ENCODE results near the gene PGGHG. TPM values are rescaled to one million over a fixed set of nuclear protein-coding genes. Genes with fewer than 3 reads are reported as not detected.
"Not testable (repeated sequence)": the region's sequence is repeated elsewhere in the genome, so short reads cannot be mapped to it uniquely, and the experiment has no call there.

Gene PGGHG
- total RNA-seq, 1 experiment from 2014 or later: 20.4 TPM

DNA sequence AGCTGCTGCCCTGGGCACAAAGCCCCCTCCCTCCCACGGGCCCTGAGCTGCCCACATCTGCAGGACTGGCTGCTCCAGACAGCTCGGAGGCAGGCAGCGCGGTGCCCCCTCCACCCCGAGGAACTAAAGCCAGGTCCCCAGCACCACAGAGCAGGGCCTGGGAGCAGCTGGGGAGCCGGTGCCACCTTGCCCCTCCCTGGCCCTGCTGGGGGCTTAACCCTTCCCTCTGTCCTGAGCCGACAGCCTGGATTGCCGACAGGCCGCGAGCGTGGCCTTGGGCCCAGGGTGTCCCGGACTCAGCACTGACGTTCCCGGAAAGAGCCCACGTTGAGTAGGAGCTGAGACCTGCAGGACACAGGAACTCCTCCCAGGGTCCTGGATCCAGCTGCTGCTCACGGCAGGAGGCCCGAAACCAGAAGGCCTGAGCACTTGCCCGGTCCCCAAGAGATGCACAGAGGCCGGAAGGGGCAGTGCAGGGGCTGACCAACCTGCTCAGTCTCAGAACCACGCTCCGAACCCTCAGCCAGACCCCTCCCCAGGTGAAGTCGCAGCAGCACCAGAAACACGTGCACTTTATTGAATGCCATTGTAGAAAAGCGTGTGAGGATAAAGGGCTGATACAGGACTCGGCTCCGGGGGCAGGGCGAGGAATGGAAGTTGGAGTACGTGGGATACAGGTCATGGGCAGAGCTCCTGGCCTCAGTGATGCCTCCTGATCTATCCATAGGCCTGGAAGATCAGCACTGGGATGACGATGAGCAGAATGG is 30.4 kb downstream of the PGGHG start:
- in situ Hi-C loops (cut with HindIII; ENCODE audit: low sequenced_read_pairs); DNase-seq (ENCODE audit: low spot score): not testable (repeated sequence)

DNA sequence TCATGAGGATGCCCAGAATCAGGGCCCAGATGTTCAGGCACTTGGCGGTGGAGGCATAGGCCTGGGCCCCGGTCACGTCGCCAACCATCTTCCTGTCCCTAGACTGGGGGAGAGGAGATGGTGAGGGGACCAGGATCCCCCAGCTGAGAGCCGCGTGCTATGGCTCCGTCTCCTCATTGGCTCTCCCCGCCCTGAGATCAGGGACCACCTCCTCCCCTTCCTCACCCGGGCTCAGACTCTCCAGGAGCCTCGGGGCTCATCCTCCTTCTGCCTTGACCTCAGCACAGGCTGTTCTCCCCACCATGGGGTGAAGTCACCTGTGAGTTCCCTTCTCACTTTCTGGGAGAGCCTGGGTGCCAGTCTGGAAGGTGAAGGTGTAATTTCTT is 31.0 kb downstream of the PGGHG start:
- in situ Hi-C loops (cut with HindIII; ENCODE audit: low sequenced_read_pairs); DNase-seq (ENCODE audit: low spot score): not testable (repeated sequence)

DNA sequence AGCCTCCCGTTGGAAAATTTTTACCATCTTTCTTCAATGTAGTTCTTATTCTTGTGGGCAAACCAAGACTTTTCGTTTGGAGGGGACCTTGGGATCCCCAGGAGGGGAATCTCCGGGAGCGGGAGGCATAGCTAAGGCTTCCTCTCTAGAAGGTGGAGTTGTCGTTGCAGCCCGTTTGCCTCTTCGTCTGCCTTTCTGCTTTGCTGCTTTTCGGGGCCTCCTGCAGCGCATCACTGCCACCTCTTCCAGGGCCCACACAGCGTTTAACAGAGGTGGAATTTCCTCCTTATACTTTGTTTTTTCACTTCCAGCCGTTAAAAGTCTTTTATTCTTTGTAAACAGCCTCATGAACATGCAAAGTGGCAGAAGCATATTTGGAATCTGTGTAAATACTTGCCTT is 35.2 kb downstream of the PGGHG start:
- in situ Hi-C loops (cut with HindIII; ENCODE audit: low sequenced_read_pairs): no loop called here
- DNase-seq (ENCODE audit: low spot score): no peak

DNA sequence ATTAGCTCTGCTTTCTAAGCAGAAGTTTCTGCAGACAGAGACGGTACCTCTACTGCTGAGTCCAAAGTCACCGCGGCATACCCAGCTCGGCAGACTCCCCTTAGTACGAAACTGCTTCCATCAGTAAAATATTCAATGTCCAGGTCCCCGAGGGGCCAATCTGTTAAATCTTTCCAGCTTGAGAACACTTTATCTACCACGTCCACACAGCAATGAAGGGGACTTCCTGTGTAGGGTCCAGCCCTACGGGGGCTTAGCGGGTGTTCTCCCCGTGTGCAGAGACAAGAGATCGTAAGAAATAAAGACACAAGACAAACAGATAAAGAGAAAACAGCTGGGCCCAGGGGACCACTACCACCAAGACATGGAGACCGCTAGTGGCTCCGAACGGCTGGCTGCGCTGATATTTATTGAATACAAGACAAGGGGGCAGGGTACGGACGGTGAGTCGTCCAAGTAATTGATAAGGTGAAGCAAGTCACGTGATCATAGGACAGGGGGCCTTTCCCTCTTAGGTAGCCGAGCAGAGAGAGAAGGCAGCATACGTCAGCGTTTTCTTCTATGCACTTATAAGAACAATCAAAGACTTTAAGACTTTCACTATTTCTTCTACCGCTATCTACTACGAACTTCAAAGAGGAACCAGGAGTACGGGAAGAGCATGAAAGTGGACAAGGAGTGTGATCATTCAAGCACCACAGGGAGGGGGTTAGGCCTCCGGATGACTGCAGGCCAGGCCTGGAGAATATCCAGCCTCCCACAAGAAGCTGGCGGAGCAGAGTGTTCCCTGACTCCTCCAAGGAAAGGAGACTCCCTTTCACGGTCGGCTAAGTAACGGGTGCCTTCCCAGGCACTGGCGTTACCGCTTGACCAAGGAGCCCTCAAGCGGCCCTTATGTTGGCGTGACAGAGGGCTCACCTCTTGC is 35.9 kb downstream of the PGGHG start:
- DNase-seq (ENCODE audit: low spot score); in situ Hi-C loops (cut with HindIII; ENCODE audit: low sequenced_read_pairs): not testable (repeated sequence)

DNA sequence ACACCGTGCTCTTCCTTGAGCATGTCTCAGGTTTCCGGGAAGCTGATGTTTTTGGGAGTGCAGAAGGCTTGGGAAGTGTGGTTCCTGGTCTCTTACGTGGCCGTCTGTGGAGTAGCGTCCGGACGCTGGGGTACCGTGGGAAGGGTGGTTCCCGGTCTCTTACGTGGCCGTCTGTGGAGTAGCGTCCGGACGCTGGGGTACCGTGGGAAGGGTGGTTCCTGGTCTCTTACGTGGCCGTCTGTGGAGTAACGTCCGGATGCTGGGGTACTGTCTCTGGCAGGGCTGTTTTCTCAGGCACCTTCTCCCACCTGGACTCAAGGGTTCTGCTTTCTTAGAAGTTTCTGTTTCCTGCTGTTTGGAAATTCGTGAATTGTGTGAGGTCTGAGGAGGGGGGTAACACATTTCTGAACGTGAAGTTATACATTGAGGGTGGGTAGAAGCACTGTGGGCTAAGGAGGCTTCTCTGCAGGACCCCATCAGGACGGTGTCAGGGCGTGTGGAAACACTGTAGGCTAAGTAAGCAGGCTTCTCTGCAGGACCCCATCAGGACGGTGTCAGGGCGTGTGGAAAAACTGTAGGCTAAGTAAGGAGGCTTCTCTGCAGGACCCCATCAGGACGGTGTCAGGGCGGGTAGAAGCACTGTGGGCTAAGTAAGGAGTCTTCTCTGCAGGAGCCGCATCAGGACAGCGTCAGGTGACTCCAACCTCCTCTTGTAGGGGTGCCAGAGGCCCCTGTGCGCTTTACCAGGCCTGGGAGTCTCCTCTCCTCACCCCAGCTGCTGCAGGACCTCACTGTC is 37.1 kb downstream of the PGGHG start:
- no peak for DNase-seq (ENCODE audit: low spot score)

DNA sequence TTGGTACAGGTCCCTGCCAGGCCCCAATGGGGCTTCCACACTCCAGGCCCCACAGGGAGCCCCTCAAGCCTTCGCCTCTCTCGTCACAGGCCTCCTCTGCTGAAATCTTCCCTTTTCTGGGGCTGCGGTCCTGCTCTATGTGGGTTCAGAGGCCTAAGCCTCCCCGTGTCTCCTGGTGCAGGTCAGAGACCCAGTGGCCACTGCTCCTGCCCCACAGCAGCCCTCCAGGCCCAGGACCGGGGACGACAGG is 37.6 kb downstream of the PGGHG start:
- in situ Hi-C loops (cut with HindIII; ENCODE audit: low sequenced_read_pairs): no loop called here
- no peak for DNase-seq (ENCODE audit: low spot score)

More for the DNA sequence above, 37.1 kb downstream of the PGGHG start:
- in situ Hi-C loops (cut with HindIII; ENCODE audit: low sequenced_read_pairs): no loop called here

DNA sequence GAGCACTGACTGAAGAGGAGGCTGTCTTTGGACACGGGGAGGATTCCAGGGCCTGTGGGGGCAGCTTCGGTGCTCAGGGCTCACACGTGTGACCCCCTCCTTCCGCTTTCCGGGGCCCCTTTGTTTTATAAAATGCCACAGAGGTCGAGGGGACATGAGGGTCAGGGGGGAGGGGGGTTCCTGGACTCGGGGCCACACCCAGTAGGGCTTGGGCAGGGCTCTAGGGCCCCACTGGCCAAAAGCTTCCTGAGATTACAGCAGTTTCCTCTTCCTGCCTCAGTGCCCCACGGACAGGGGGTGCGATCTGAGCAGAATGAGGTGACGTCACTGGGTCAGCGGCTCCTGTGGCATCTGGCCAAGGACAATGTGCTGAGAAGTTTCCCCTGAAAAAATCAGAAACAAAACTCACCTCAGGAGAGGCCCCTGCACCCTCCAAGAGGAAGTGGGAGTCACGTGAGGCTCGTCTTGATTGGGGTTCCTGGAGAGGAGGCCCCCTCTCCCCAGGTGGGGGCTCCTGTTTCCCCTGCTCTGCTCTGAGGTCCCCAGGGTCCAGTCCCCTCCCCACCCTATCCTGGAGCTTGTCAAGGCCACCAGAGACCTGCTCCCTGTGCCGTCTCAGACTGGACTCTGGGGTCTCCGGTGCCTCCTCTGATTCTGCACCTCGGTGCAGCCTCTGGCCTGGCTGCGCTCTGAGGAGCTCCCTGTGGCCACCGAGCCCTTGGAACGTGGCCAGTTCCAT is 38.1 kb downstream of the PGGHG start:
- in situ Hi-C loops (cut with HindIII; ENCODE audit: low sequenced_read_pairs): no loop called here
- DNase-seq (ENCODE audit: low spot score): no peak

DNA sequence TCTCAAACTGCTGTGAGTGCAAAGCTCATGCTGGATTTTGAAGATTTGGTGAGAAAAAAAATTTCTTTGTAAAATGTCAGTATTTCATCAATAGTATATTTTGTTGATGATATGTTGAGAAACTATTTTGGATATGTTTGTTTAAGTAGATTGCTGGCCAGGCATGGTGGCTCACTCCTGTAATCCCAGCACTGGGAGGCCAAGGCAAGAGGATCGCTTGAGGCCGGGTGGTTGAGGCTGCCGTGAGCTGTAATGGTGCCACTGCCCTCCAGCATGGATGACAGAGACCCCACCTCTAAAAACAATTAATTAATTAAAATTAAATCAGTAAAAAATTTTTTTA is 38.6 kb downstream of the PGGHG start:
- DNase-seq (ENCODE audit: low spot score): no peak
- in situ Hi-C loops (cut with HindIII; ENCODE audit: low sequenced_read_pairs): no loop called here

DNA sequence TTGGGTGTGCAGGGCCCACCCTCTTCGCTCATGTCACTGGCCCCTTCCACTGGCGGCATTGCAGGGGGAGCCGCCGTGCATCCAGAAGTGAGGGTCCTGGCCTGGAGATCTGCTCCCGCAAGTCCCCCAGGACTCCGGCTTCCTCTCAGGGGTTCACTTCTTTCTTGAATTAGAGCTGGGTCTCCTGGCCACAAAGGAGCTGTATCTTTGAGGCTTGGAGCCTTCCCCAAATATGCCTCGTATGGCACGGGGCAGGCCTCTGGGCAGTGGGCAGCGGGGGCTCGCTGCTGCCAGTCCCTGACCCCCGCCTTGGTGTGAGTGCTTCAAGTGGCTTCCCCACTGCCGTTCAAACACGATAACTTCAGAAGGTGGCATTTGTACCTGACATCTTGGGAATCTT is 39.1 kb downstream of the PGGHG start:
- in situ Hi-C loops (cut with HindIII; ENCODE audit: low sequenced_read_pairs): no loop called here
- no peak for DNase-seq (ENCODE audit: low spot score)

DNA sequence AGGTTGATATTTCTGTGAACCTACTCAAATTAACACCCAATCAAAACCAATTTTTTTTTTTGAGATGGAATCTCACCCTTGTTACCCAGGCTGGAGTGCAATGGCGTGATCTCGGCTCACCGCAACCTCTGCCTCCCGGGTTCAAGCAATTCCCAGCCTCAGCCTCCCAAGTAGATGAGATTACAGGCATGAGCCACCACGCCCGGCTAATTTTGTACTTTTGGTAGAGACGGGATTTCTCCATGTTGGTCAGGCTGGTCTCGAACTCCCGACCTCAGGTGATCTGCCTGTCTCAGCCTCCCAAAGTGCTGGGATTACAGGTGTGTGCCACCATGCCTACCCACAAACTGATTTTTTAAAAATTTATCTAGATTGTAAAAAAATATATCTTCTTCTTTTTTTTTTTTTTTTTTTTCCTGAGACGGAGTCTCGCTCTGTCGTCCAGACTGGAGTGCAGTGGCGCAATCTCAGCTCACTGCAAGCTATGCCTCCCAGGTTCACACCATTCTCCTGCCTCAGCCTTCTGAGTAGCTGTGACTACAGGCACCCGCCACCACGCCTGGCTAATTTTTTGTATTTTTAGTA is 39.7 kb downstream of the PGGHG start:
- DNase-seq (ENCODE audit: low spot score); in situ Hi-C loops (cut with HindIII; ENCODE audit: low sequenced_read_pairs): not testable (repeated sequence)

DNA sequence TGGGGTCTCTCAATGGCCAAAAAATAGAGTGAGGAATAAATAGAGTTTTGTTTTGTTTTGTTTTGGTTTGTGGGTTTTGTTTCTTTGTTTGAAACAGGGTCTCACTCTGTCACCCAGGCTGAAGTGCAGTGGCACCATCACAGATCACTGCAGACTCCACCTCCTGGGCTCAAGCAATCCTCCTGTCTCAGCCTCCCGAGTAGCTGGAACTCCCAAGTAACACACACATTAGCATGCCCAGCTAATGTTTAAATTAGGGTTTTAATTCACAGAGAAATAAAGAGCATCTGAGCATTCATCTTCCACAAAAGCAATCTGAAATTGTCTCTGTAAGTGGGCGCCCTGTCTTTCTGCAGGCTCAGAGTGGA is 40.9 kb downstream of the PGGHG start:
- DNase-seq (ENCODE audit: low spot score): no peak
- in situ Hi-C loops (cut with HindIII; ENCODE audit: low sequenced_read_pairs): no loop called here

DNA sequence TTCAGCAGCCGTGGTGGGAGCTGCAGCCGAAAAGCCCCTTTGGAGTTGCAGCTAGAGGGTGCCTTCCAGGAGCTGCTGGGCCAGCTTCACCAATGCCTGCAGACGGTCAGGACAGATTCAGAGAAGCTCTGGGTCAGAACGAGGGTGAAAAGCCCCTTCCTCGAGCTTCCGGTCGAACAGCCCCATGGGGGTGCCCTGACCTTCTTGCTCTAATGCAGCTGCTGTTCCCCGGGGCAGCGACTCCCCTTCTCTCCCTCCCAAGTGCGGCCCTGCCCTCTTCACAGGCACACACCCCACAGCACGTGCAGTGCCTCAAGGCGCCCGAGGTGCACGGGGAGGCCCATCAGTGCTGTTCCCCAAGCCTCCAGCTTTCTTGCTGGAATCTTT is 41.4 kb downstream of the PGGHG start:
- in situ Hi-C loops (cut with HindIII; ENCODE audit: low sequenced_read_pairs): no loop called here
- DNase-seq (ENCODE audit: low spot score): no peak

DNA sequence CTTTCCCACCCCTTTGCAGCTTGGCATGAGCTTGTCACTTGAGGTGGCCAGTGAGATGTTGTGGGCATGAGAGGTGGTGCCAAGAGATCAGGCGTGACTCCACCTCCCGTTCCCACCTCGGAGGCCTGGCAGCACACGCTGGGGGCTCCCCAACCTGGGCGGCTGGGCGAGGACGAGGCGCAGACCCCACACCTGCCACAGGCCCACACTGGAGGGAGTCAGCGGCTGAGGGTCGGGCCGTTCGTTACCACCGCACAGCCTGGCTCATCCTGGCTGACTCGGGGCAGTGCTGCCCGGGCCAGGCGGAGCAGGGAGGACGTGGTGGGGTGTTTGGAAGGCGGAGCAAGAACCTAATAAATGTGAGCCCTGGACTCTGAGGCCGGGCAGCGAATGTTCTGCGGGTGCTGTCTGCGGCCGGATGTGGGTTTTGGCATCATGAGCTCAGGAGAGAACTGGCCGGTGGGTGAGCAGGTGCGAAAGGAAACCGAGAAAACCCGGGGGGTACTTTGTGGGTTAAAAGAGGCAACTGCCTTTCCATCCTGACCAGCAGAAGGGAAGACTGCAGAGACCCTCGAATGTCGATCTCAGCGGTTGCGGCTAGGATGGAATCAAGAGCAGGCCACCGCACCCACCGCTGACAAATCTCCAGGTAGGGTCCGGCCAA is 41.9 kb downstream of the PGGHG start:
- DNase-seq (ENCODE audit: low spot score): no peak
- in situ Hi-C loops (cut with HindIII; ENCODE audit: low sequenced_read_pairs): no loop called here

DNA sequence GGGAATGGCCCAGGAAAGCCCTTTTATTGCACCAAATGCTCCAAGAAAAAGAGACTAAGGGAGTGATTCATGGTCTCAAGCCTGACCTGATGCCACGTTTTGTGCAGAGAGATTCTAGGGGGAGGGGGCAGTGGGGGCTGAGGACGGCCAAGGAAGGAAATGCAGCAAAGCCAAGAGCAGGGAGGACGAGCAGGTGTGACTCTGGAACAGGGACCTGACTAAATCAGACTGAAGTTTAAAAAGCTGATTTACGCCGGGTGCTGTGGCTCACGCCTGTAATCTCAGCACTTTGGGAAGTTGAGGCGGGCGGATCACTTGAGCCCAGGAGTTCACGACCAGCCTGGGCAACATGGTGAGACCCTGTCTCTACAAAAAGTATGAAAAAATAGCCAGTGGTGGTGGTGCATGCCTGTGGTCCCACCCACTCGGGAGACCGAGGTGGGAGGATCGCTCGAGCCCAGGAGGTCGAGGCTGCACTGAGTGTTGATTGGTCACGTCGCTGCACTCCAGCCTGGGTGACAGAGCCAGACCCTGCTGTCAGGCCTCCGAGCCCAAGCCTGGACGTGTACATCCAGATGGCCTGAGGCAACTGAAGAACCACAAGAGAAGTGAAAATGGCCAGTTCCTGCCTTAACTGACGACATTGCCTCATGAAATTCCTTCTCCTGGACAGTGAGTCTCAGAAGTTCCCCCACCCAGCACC is 42.6 kb downstream of the PGGHG start:
- no peak for DNase-seq (ENCODE audit: low spot score)
- in situ Hi-C loops (cut with HindIII; ENCODE audit: low sequenced_read_pairs): no loop called here

DNA sequence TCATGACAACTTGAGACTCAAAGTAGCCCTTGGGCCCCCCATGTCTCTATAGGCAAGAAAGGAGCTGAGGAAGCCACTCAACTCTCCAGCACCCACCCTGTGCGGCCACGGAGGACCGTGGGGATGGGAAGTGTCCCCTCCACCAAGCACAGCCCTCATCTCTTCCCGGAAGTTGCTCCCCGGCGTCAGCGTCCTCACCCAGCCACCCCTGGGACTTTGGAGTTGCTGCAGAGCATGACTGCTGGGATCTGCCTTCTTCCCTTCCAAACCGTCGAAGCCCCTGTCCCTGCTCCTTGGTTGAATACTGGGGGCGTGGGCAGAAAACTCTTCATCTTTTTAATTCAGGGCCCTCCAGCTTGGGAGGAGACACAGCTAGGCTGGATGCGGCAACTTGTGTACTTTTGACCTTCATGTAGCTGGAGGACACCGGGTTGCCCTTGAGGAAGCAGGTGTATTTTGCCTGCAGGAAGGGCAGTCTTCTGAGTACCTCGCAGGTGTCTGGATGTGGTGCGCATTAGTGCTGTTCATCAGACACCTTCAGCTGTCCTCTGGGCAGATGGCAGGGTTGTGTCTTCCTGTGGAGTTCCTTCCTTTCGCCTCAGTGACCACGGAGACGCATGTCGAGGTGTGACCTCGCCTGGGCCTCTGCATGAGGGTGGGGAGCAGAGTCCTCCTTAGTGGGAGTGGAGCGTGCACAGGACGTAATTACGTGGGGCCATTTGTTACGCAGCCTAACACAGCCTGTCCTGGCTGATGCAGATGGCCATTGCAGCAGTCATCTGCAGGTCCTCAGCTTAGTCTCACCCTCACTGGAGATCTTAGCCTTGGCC is 43.9 kb downstream of the PGGHG start:
- in situ Hi-C loops (cut with HindIII; ENCODE audit: low sequenced_read_pairs): no loop called here
- DNase-seq (ENCODE audit: low spot score): no peak

DNA sequence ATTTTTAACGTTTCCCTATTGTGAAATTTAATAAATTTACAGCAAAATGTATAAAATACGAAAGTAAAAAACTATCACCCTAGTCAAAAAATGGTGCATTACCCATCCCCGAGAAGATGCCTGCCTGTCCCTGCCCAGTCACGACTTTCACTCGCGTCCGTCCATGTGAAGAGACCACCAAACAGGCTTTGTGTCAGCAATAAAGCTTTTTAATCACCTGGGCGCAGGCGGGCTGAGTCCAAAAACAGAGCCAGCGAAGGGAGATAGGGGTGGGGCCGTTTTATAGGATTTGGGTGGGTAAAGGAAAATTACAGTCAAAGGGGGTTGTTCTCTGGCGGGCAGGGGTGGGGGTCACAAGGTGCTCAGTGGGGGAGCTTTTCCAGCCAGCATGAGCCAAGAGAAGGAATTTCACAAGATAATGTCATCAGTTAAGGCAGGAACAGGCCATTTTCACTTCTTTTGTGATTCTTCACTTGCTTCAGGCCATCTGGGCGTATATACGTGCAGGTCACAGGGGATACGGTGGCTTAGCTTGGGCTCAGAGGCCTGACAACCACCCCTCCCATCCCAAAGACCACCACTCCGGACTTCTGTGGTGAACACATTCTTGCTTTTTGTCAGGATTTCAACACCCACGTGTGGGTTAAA is 44.8 kb downstream of the PGGHG start:
- DNase-seq (ENCODE audit: low spot score); in situ Hi-C loops (cut with HindIII; ENCODE audit: low sequenced_read_pairs): not testable (repeated sequence)
